Kidney (tissue), 14 donors: Measurements from ENCODE around the gene COL11A2. TPM values are rescaled to one million over a fixed set of nuclear protein-coding genes. Genes with fewer than 3 reads are reported as not detected.

ENCODE experiments used
- DNase-seq, 5 donors: peaks; one replicate each; pipeline ENCODE4 v3.0.0-alpha.2; 2013 to 2020
- FAIRE-seq: peaks from 2 replicates; lab custom pipeline; 2012; peaks lifted over from hg19 to GRCh38; lab: Jason Lieb, UNC
- H3K27ac ChIP-seq, 2 donors: one replicate each; pipeline ENCODE4 v1.7.0; 2013; ENCODE audit warnings: low read depth in 2 of 2, low read length in 2 of 2, inconsistent platforms in 1 of 2
- H3K27me3 ChIP-seq: one replicate; pipeline ENCODE4 v1.7.1; 2013; ENCODE audit warnings: low read length, inconsistent platforms; ENCODE audit not compliant: control insufficient read depth, insufficient read depth
- H3K36me3 ChIP-seq, 3 donors: one replicate each; pipeline versions ENCODE4 v1.7.0 to v1.7.1; 2013; ENCODE audit warnings: low read length in 3 of 3, control low read depth in 1 of 3, inconsistent platforms in 1 of 3; ENCODE audit not compliant: insufficient read depth in 3 of 3, control insufficient read depth in 2 of 3
- H3K4me1 ChIP-seq, 3 donors: one replicate each; pipeline versions ENCODE4 v1.7.0 to v1.7.1; 2013; ENCODE audit warnings: low read length in 3 of 3, inconsistent platforms in 1 of 3, low read depth in 1 of 3; ENCODE audit not compliant: control insufficient read depth in 2 of 3, insufficient read depth in 2 of 3
- H3K4me3 ChIP-seq, 3 donors: one replicate each; pipeline versions ENCODE4 v1.7.0 to v1.8.1; 2013; ENCODE audit warnings: low read length in 3 of 3, control low read depth in 1 of 3, inconsistent platforms in 1 of 3
- H3K9ac ChIP-seq, 3 donors: one replicate each; pipeline versions ENCODE4 v1.7.0 to v1.7.1; 2013; ENCODE audit warnings: low read length in 3 of 3, control low read depth in 1 of 3, inconsistent platforms in 1 of 3
- H3K9me3 ChIP-seq, 3 donors: one replicate each; pipeline versions ENCODE4 v1.7.0 to v1.7.1; 2013; ENCODE audit warnings: low read length in 3 of 3, control low read depth in 1 of 3, inconsistent platforms in 1 of 3; ENCODE audit not compliant: control insufficient read depth in 2 of 3, insufficient read depth in 1 of 3
- CTCF ChIP-seq: IDR thresholded peaks from 3 replicates; pipeline ENCODE4 v1.5.1; 2012; ENCODE audit warnings: mild to moderate bottlenecking, moderate library complexity, borderline replicate concordance; ENCODE audit not compliant: insufficient read depth; ENCODE audit errors: extremely low read depth
- intact Hi-C: fragments of 100-400 bp; cut with DNase I; formaldehyde crosslinking; loops from one replicate; pipeline ENCODE4 v1.11.1; 2022
- polyA plus RNA-seq: library from polyadenylated mRNA; stranded (reverse); fragments of 350-450 nt; fragmentation: Illumina TruSeq; extraction: RNeasy Lipid Tissue Mini Kit (QIAGEN cat#74804); gene quantifications from one replicate; pipeline ENCODE4 v1.2.3, GENCODE V29; 2014; ENCODE audit warnings: low read depth, low replicate concordance; ENCODE audit not compliant: insufficient read depth
- total RNA-seq: library from RNA; stranded (reverse); fragmentation: NEBNext Ultra II Directional; extraction: Animal tissue kit (Norgen Biotek cat#: 25700); gene quantifications from one replicate; pipeline ENCODE4 v1.2.1, GENCODE V29; 2021
- donor health status: control.
- donor health status: control.
- donor health status: control.
- donor health status: control.
- donor health status: control.
- donor health status: DM: yes; HTN: yes; CAD: no.
- donor health status: Normal renal cell carcinoma (clear cell type).

Gene COL11A2
- total and polyA plus RNA-seq, 2 donors from 2014 or later: 0.85 to 2.3 TPM

GRCh38 chr6:33123732-33124524 is 68.3 kb downstream of the COL11A2 start:
- H3K4me1 ChIP-seq: no peaks in the 10 kb centered on the region
- intact Hi-C loops: no loop called here
- no peaks in the 10 kb centered on the region for H3K27me3 ChIP-seq
- FAIRE-seq: no peak
- TF ChIP-seq CTCF: no peak
- DNase-seq: peak in 1 of 5 donors; percentile 14
- no peak overlapping the region for H3K4me3 ChIP-seq
- peaks cover 0 to 11% (median 0%) of the 10 kb centered on the region in 3 donors for H3K9me3 ChIP-seq
- no peak overlapping the region for H3K27ac ChIP-seq
- H3K9ac ChIP-seq: no peak overlapping the region
- H3K36me3 ChIP-seq: no peaks in the 10 kb centered on the region

- no peak for TF ChIP-seq CTCF
- no peak overlapping the region for H3K27ac ChIP-seq
- H3K9me3 ChIP-seq: peaks cover 0 to 11% (median 0%) of the 10 kb centered on the region in 3 donors
- intact Hi-C loops: no loop called here
- H3K4me3 ChIP-seq: no peak overlapping the region
- H3K9ac ChIP-seq: no peak overlapping the region
- DNase-seq: no peak
- H3K36me3 ChIP-seq: no peaks in the 10 kb centered on the region
- no peak for FAIRE-seq
- no peaks in the 10 kb centered on the region for H3K4me1 ChIP-seq
- H3K27me3 ChIP-seq: no peaks in the 10 kb centered on the region
These were observed 69.1 kb downstream of the COL11A2 start for GRCh38 chr6:33123181-33123580.

GRCh38 chr6:33120001-33120400 is 72.3 kb downstream of the COL11A2 start:
- Histone ChIP-seq H3K9me3 (peaks cover 0 to 11% (median 0%) of the 10 kb centered on the region in 3 donors), H3K27ac (no peak overlapping the region), H3K36me3 (no peaks in the 10 kb centered on the region), H3K4me3 (no peak overlapping the region), H3K4me1 (no peaks in the 10 kb centered on the region), H3K27me3 (peaks cover 3% of the 10 kb centered on the region), H3K9ac (no peak overlapping the region)
- TF ChIP-seq CTCF: no peak
- FAIRE-seq (no peak), DNase-seq (no peak)
- intact Hi-C loops: no loop called here
